A549 (cell line): ENCODE data around the gene RIN1. TPM values are rescaled to one million over a fixed set of nuclear protein-coding genes. Genes with fewer than 3 reads are reported as not detected.

Source experiments
- ATAC-seq, 2 experiments: fragments of 200-7000 bp in 1 of 2; fragments of >200 bp in 1 of 2; cut with Nextera tagmentation in 1 of 2; cut with Tn5 transposase in 1 of 2; 3 replicates each; pipeline versions ENCODE4 v1.8.0 to v1.9.1; 2018 to 2020; ENCODE audit warnings: mild to moderate bottlenecking in 1 of 2, moderate library complexity in 1 of 2
- CTCF ChIA-PET: fragments of 300-600 bp; sonication (Branson Sonifier 250); formaldehyde crosslinking; extraction: SDS; loops from one replicate; lab custom pipeline; 2021; ENCODE audit warnings: antibody characterized with exemption, inconsistent platforms; lab: Yijun Ruan, JAX
- POLR2A ChIA-PET: fragments of 350-600 bp; formaldehyde crosslinking; extraction: SDS; loops from one replicate; lab custom pipeline; 2021; ENCODE audit warnings: antibody characterized with exemption, inconsistent platforms; lab: Yijun Ruan, JAX
- DNase-seq, 2 experiments: peaks; one replicate each; pipeline versions ENCODE4 v3.0.0 to v3.0.0-alpha.2; 2011 to 2016; ENCODE audit warnings: low read depth in 1 of 2, low spot score in 1 of 2
- FAIRE-seq: peaks from 2 replicates; lab custom pipeline; 2011; peaks lifted over from hg19 to GRCh38; lab: Jason Lieb, UNC
- H3K27ac ChIP-seq, 2 experiments: fragments of >200 bp; sonication (Bioruptor Twin); formaldehyde crosslinking; 3 replicates each; pipeline ENCODE4 v1.5.1; 2016 to 2017
- H3K4me1 ChIP-seq: fragments of >200 bp; sonication (Bioruptor Twin); formaldehyde crosslinking; 3 replicates; pipeline ENCODE4 v1.6.1; 2016
- H3K4me2 ChIP-seq: fragments of >200 bp; sonication (Bioruptor Twin); formaldehyde crosslinking; 3 replicates; pipeline ENCODE4 v1.6.1; 2016
- H3K4me3 ChIP-seq: fragments of >200 bp; sonication (Bioruptor Twin); formaldehyde crosslinking; 3 replicates; pipeline ENCODE4 v1.5.1; 2016
- H3K9me3 ChIP-seq: fragments of >200 bp; sonication (Bioruptor Twin); formaldehyde crosslinking; 3 replicates; pipeline ENCODE4 v1.6.1; 2016
- CEBPB ChIP-seq, 2 experiments: fragments of >200 bp in 1 of 2; sonication (Bioruptor Twin) in 1 of 2; formaldehyde crosslinking in 1 of 2; IDR thresholded peaks; 2 replicates each; pipeline ENCODE4 v1.6.1; 2012 to 2016
- CHD2 ChIP-seq: fragments of 150-350 bp; IDR thresholded peaks from 2 replicates; pipeline ENCODE4 v1.6.1; 2014; ENCODE audit warnings: low read length; ENCODE audit not compliant: partially characterized antibody
- CHD4 ChIP-seq: fragments of 200-600 bp; sonication (generic); IDR thresholded peaks from 2 replicates; pipeline ENCODE4 v1.6.1; 2016; ENCODE audit warnings: antibody characterized with exemption, mild to moderate bottlenecking, borderline replicate concordance
- EHMT2 ChIP-seq: fragments of 200-600 bp; sonication (generic); IDR thresholded peaks from 2 replicates; pipeline ENCODE4 v1.6.1; 2016; ENCODE audit warnings: antibody characterized with exemption, low read depth, mild to moderate bottlenecking, moderate library complexity
- EP300 ChIP-seq, 2 experiments: fragments of >200 bp; sonication (Bioruptor Twin); formaldehyde crosslinking; IDR thresholded peaks; 2 replicates in 1 of 2; 3 replicates in 1 of 2; pipeline ENCODE4 v1.6.1; 2016 to 2017
- GATA3 ChIP-seq: IDR thresholded peaks from 2 replicates; pipeline ENCODE4 v1.6.1; 2012; ENCODE audit warnings: borderline replicate concordance
- HEYL ChIP-seq: fragments of 250-450 bp; sonication (Bioruptor Pico); IDR thresholded peaks from 2 replicates; pipeline ENCODE4 v1.8.0; 2021; ENCODE audit warnings: mild to moderate bottlenecking, moderate library complexity
- HOXB13 ChIP-seq: fragments of 250-450 bp; sonication (Bioruptor Pico); IDR thresholded peaks from 2 replicates; pipeline ENCODE4 v1.5.0; 2020; ENCODE audit warnings: low read depth, mild to moderate bottlenecking, moderate library complexity
- HOXB5 ChIP-seq: fragments of 250-450 bp; sonication (Bioruptor Pico); IDR thresholded peaks from 2 replicates; pipeline ENCODE4 v1.5.0; 2020; ENCODE audit warnings: mild to moderate bottlenecking, moderate library complexity
- JUNB ChIP-seq: fragments of >200 bp; sonication (Bioruptor Twin); formaldehyde crosslinking; IDR thresholded peaks from 2 replicates; pipeline ENCODE4 v1.6.1; 2016
- KDM5A ChIP-seq: fragments of 200-600 bp; sonication (generic); IDR thresholded peaks from 2 replicates; pipeline ENCODE4 v1.6.1; 2016; ENCODE audit warnings: antibody characterized with exemption, mild to moderate bottlenecking
- MAZ ChIP-seq: fragments of 150-350 bp; IDR thresholded peaks from 2 replicates; pipeline ENCODE4 v1.6.1; 2014; ENCODE audit warnings: antibody characterized with exemption, low read depth, low read length, borderline replicate concordance
- MYC ChIP-seq: IDR thresholded peaks from 2 replicates; pipeline ENCODE4 v1.6.1; 2012; ENCODE audit warnings: mild to moderate bottlenecking, inconsistent platforms, low read length, improper control_type of control experiment, borderline replicate concordance
- NFE2L2 ChIP-seq: fragments of 150-350 bp; conservative IDR thresholded peaks from 2 replicates; pipeline ENCODE4 v1.6.1; 2014; ENCODE audit warnings: low read length
- NPAS2 ChIP-seq: fragments of 250-450 bp; sonication (Bioruptor Pico); IDR thresholded peaks from 2 replicates; pipeline ENCODE4 v1.8.0; 2022; ENCODE audit warnings: mild to moderate bottlenecking, moderate library complexity, borderline replicate concordance
- RNF2 ChIP-seq: fragments of 200-600 bp; sonication (generic); IDR thresholded peaks from 2 replicates; pipeline ENCODE4 v1.6.1; 2016; ENCODE audit warnings: low read depth, mild to moderate bottlenecking, antibody characterized with exemption, moderate library complexity, borderline replicate concordance
- SREBF2 ChIP-seq: fragments of 450-650 bp; IDR thresholded peaks from 2 replicates; pipeline ENCODE4 v1.6.1; 2014; ENCODE audit warnings: mild to moderate bottlenecking, moderate library complexity
- ZFP36 ChIP-seq: fragments of 450-650 bp; IDR thresholded peaks from 2 replicates; pipeline ENCODE4 v1.6.1; 2014; ENCODE audit warnings: borderline replicate concordance; ENCODE audit not compliant: partially characterized antibody
- WGBS: methylation state at CpG from one replicate; pipeline ENCODE4 v1.1.6; 2017; ENCODE audit errors: missing lambda C conversion rate; 5-methylcytosine and 5-hydroxymethylcytosine counted together
- polyA plus RNA-seq, 4 experiments: library from polyadenylated mRNA; depleted of rRNA in 3 of 4; stranded (reverse); fragments of >200 nt; fragmentation: RNase III in 1 of 4; extraction: RNeasy Plus Mini Kit Qiagen cat#74134 plus additional on column Dnase treatment in 1 of 4; gene quantifications; 2 replicates in 3 of 4; 3 replicates in 1 of 4; pipeline ENCODE4 v1.2.3, GENCODE V29; 2011 to 2017
- TF ChIP-seq, protein P1 (sequence below): fragments of >200 bp; sonication (Bioruptor Twin); formaldehyde crosslinking; IDR thresholded peaks from 2 replicates; pipeline ENCODE4 v1.6.1; 2016
- TF ChIP-seq, protein P2 (sequence below): fragments of 250-450 bp; sonication (Bioruptor Pico); IDR thresholded peaks from 2 replicates; pipeline ENCODE4 v1.5.0; 2021; ENCODE audit warnings: mild to moderate bottlenecking, moderate library complexity, borderline replicate concordance
- TF ChIP-seq, protein P3 (sequence below): fragments of 450-650 bp; IDR thresholded peaks from 2 replicates; pipeline ENCODE4 v1.6.1; 2014; ENCODE audit warnings: antibody characterized with exemption
- TF ChIP-seq, protein P4 (sequence below): fragments of 250-450 bp; sonication (Bioruptor Pico); IDR thresholded peaks from 2 replicates; pipeline ENCODE4 v1.5.0; 2020; ENCODE audit warnings: low read depth, mild to moderate bottlenecking, moderate library complexity
- TF ChIP-seq, protein P5 (sequence below): IDR thresholded peaks from 2 replicates; pipeline ENCODE4 v1.6.1; 2012
- TF ChIP-seq, protein P6 (sequence below): fragments of >200 bp; sonication (Bioruptor Twin); formaldehyde crosslinking; IDR thresholded peaks from 3 replicates; pipeline ENCODE4 v1.5.1; 2016

The RIN1 gene
- polyA plus RNA-seq, 2 of the 4 experiments (the other 2 are of a cell fraction): 2.0 to 9.3 TPM

DNA sequence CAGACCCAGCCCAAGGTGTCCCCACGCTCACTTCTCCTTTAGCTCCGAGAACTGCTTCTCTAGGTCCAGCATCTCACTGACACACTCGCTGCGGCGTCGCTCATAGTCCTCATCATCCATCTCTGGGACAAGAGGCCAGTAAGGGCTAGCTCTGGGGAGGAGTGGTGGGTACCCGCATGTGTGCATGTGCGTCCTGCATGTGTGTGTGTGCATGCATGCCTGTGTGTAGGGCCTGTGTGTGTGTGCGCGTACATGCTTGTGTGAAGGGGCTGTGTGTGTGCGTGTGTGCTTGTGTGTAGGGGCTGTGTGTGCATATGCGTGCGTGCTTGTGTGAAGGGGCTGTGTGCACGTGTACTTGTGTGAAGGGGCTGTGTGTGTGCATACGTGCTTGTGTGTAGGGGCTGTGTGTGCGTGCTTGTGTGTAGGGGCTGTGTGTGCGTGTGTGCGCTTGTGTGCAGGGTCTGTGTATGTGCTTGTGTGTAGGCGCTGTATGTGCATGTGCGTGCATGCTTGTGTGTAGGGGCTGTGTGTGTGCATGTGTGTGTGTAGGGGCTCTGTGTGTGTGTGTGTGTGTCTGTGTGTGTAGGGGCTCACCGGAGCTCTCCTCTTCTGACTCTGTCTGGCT is 5.4 kb upstream of the RIN1 start:
- ATAC-seq (no peak), FAIRE-seq (no peak), DNase-seq (no peak)
- no peak overlapping the region for H3K4me3 ChIP-seq
- no peak overlapping the region for H3K27ac ChIP-seq
- no peaks in the 10 kb centered on the region for H3K9me3 ChIP-seq
- 96% methylated on average over 19 of the region's 21 CpGs for WGBS
- peaks cover 41% of the 10 kb centered on the region for H3K4me1 ChIP-seq
- ChIA-PET POLR2A (no interaction called here), CTCF (interaction anchor here (1.3 to 7.9 kb wide), 6 partner anchors 10 to 48 kb away, joined by 3 to 57 read pairs (median 4); no protein-coding TSS in a partner anchor)
- TF ChIP-seq CEBPB (IDR thresholded peaks at IDR 0.05): no peak
- TF ChIP-seq ZFP36: no peak
- TF ChIP-seq EHMT2: no peak
- TF ChIP-seq NPAS2 (CRISPR knock-in tag): no peak
- TF ChIP-seq, protein P1, sequence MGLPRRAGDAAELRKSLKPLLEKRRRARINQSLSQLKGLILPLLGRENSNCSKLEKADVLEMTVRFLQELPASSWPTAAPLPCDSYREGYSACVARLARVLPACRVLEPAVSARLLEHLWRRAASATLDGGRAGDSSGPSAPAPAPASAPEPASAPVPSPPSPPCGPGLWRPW: no peak
- TF ChIP-seq SREBF2: no peak
- TF ChIP-seq HOXB13 (CRISPR knock-in tag): no peak
- TF ChIP-seq, protein P2, sequence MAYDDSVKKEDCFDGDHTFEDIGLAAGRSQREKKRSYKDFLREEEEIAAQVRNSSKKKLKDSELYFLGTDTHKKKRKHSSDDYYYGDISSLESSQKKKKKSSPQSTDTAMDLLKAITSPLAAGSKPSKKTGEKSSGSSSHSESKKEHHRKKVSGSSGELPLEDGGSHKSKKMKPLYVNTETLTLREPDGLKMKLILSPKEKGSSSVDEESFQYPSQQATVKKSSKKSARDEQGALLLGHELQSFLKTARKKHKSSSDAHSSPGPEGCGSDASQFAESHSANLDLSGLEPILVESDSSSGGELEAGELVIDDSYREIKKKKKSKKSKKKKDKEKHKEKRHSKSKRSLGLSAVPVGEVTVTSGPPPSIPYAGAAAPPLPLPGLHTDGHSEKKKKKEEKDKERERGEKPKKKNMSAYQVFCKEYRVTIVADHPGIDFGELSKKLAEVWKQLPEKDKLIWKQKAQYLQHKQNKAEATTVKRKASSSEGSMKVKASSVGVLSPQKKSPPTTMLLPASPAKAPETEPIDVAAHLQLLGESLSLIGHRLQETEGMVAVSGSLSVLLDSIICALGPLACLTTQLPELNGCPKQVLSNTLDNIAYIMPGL (CRISPR knock-in tag): no peak
- TF ChIP-seq, protein P3, sequence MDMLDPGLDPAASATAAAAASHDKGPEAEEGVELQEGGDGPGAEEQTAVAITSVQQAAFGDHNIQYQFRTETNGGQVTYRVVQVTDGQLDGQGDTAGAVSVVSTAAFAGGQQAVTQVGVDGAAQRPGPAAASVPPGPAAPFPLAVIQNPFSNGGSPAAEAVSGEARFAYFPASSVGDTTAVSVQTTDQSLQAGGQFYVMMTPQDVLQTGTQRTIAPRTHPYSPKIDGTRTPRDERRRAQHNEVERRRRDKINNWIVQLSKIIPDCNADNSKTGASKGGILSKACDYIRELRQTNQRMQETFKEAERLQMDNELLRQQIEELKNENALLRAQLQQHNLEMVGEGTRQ: no peak
- no peak for TF ChIP-seq HOXB5 (CRISPR knock-in tag)
- TF ChIP-seq, protein P4, sequence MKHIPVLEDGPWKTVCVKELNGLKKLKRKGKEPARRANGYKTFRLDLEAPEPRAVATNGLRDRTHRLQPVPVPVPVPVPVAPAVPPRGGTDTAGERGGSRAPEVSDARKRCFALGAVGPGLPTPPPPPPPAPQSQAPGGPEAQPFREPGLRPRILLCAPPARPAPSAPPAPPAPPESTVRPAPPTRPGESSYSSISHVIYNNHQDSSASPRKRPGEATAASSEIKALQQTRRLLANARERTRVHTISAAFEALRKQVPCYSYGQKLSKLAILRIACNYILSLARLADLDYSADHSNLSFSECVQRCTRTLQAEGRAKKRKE (CRISPR knock-in tag): no peak
- TF ChIP-seq NFE2L2: no peak
- TF ChIP-seq, protein P5, sequence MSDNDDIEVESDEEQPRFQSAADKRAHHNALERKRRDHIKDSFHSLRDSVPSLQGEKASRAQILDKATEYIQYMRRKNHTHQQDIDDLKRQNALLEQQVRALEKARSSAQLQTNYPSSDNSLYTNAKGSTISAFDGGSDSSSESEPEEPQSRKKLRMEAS: no peak
- no peak overlapping the region for H3K4me2 ChIP-seq

DNA sequence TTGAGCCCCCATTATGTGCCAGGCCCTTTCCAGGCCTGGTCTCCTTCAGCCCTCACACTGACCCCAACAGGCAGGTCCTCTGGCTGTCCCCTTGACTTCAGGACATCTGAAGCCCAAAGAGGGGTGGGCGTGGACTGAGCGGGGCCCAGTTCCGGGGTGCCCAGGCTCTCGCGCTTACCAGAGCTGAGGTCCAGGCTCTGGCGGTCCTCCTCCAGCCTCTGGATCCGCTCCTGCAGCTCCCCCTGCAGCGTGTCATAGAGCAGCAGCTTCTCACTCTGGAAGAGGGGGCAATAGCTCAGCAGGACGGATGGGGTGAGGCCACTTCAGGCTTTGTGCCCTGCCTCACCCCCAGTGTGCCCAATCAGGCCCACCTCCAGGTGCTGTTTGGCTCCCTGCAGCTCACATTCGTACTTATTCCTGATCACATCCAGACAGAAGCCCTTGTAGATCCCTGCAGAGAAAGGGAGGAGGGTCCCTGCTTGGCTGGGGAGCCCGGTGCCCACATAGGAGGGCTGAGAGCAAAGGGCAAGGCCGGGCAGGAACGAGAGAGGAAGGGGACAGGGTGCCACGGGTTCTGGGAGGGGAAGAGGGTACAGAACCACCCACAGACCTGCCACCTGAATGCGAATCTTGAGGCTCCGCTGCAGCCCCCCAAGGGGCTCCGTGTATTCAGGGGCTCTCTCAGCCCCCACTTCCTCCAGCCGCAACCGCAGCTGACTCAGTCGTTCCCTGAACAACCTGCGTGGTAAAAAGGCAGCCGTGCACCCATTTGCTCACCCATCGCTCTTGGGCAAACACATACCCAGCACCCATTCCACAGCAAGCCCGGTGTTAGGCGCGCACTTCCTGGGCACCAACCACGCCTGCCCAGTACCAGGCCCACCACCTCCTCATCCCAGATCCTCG is 4.6 kb upstream of the RIN1 start:
- DNase-seq (no peak), ATAC-seq (no peak), FAIRE-seq (no peak)
- CTCF ChIA-PET: interaction anchor here (1.0 to 7.9 kb wide), 9 partner anchors 11 to 119 kb away, joined by 3 to 57 read pairs (median 4); no protein-coding TSS in a partner anchor
- POLR2A ChIA-PET: interaction anchor here (1.0 kb wide), 1 partner anchor 28 kb away, joined by 3 read pairs; no protein-coding TSS in a partner anchor
- Histone ChIP-seq H3K4me1 (peaks cover 36% of the 10 kb centered on the region), H3K4me3 (no peak overlapping the region), H3K27ac (no peak overlapping the region), H3K4me2 (no peak overlapping the region), H3K9me3 (no peaks in the 10 kb centered on the region)
- whole genome bisulfite sequencing: 91% methylated on average over 24 of the region's 28 CpGs
- no peak for TF ChIP-seq CHD2
- TF ChIP-seq MYC: no peak
- TF ChIP-seq JUNB: no peak
- TF ChIP-seq RNF2: no peak
- no peak for TF ChIP-seq HEYL
- no peak for TF ChIP-seq CHD4
- no peak for TF ChIP-seq EP300 (IDR thresholded peaks at IDR 0.05)
- no peak for TF ChIP-seq NFE2L2
- TF ChIP-seq ZFP36: no peak
- TF ChIP-seq GATA3: no peak
- TF ChIP-seq, protein P6, sequence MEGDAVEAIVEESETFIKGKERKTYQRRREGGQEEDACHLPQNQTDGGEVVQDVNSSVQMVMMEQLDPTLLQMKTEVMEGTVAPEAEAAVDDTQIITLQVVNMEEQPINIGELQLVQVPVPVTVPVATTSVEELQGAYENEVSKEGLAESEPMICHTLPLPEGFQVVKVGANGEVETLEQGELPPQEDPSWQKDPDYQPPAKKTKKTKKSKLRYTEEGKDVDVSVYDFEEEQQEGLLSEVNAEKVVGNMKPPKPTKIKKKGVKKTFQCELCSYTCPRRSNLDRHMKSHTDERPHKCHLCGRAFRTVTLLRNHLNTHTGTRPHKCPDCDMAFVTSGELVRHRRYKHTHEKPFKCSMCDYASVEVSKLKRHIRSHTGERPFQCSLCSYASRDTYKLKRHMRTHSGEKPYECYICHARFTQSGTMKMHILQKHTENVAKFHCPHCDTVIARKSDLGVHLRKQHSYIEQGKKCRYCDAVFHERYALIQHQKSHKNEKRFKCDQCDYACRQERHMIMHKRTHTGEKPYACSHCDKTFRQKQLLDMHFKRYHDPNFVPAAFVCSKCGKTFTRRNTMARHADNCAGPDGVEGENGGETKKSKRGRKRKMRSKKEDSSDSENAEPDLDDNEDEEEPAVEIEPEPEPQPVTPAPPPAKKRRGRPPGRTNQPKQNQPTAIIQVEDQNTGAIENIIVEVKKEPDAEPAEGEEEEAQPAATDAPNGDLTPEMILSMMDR: no peak
- no peak for TF ChIP-seq KDM5A
- no peak for TF ChIP-seq MAZ
